WTC11 (cell line): ENCODE data around the gene DEFB132. TPM values are rescaled to one million over a fixed set of nuclear protein-coding genes. Genes with fewer than 3 reads are reported as not detected.

Experiments
- ATAC-seq: fragments of 200-7000 bp; cut with Tn5 transposase; 2 replicates; pipeline ENCODE4 v1.10.0; 2021; ENCODE audit warnings: mild to moderate bottlenecking, moderate library complexity
- CTCF ChIA-PET: fragments of 300-600 bp; sonication (Branson Sonifier 250); formaldehyde crosslinking; loops from one replicate; lab custom pipeline; 2021; ENCODE audit warnings: antibody characterized with exemption; lab: Charles Lee
- POLR2A ChIA-PET: fragments of 350-600 bp; sonication (Branson Sonifier 250); formaldehyde crosslinking; loops from one replicate; lab custom pipeline; 2021; ENCODE audit warnings: antibody characterized with exemption; lab: Charles Lee
- DNase-seq: peaks from one replicate; pipeline ENCODE4 v3.0.0; 2021; ENCODE audit warnings: low spot score
- H3K27ac Mint-ChIP-seq: 2 replicates; pipeline ENCODE4 v1.8.0; 2021; ENCODE audit warnings: mixed read lengths
- H3K27me3 Mint-ChIP-seq: 2 replicates; pipeline ENCODE4 v1.8.0; 2021; ENCODE audit warnings: low read depth, mild to moderate bottlenecking, moderate library complexity, mixed read lengths
- H3K36me3 Mint-ChIP-seq: 2 replicates; pipeline ENCODE4 v1.8.0; 2021; ENCODE audit warnings: mixed read lengths
- H3K4me1 Mint-ChIP-seq: 2 replicates; pipeline ENCODE4 v1.8.0; 2022; ENCODE audit warnings: mixed read lengths
- H3K4me3 Mint-ChIP-seq: 2 replicates; pipeline ENCODE4 v1.8.0; 2021; ENCODE audit warnings: mild to moderate bottlenecking, moderate library complexity, mixed read lengths
- H3K9me3 Mint-ChIP-seq: 2 replicates; pipeline ENCODE4 v1.8.0; 2021; ENCODE audit warnings: mixed read lengths
- CREB1 ChIP-seq: sonication (generic); formaldehyde crosslinking; IDR thresholded peaks from 2 replicates; pipeline ENCODE4 v1.8.0; 2023; ENCODE audit warnings: mild to moderate bottlenecking, missing genetic modification reagents
- CREM ChIP-seq: sonication (generic); formaldehyde crosslinking; IDR thresholded peaks from 2 replicates; pipeline ENCODE4 v1.8.1; 2022; ENCODE audit warnings: mild to moderate bottlenecking, missing genetic modification reagents, moderate library complexity
- FOXK1 ChIP-seq: sonication (generic); formaldehyde crosslinking; IDR thresholded peaks from 2 replicates; pipeline ENCODE4 v1.8.0; 2022; ENCODE audit warnings: mild to moderate bottlenecking, moderate library complexity, missing genetic modification reagents
- FOXP1 ChIP-seq: sonication (generic); formaldehyde crosslinking; IDR thresholded peaks from 2 replicates; pipeline ENCODE4 v1.8.0; 2022; ENCODE audit warnings: missing genetic modification reagents, mild to moderate bottlenecking, moderate library complexity, borderline replicate concordance
- IRF1 ChIP-seq: sonication (generic); formaldehyde crosslinking; IDR thresholded peaks from 2 replicates; pipeline ENCODE4 v1.8.0; 2023; ENCODE audit warnings: missing genetic modification reagents
- NR3C1 ChIP-seq: sonication (generic); formaldehyde crosslinking; conservative IDR thresholded peaks from 2 replicates; pipeline ENCODE4 v1.8.1; 2023; ENCODE audit warnings: low read depth, mild to moderate bottlenecking, missing genetic modification reagents
- OVOL2 ChIP-seq: fragments of 250-450 bp; sonication (Bioruptor Pico); IDR thresholded peaks from 2 replicates; pipeline ENCODE4 v1.9.0; 2021; ENCODE audit warnings: mild to moderate bottlenecking, borderline replicate concordance
- RORB ChIP-seq: fragments of 250-450 bp; sonication (Bioruptor Pico); IDR thresholded peaks from 2 replicates; pipeline ENCODE4 v1.9.0; 2021; ENCODE audit warnings: mild to moderate bottlenecking
- SOX15 ChIP-seq: fragments of 250-450 bp; sonication (Bioruptor Pico); IDR thresholded peaks from 2 replicates; pipeline ENCODE4 v1.9.0; 2021; ENCODE audit warnings: mild to moderate bottlenecking
- STAT6 ChIP-seq: sonication (generic); formaldehyde crosslinking; conservative IDR thresholded peaks from 2 replicates; pipeline ENCODE4 v1.8.1; 2023; ENCODE audit warnings: mild to moderate bottlenecking, low read depth, missing genetic modification reagents, moderate library complexity
- ZNF121 ChIP-seq: sonication (generic); formaldehyde crosslinking; IDR thresholded peaks from 2 replicates; pipeline ENCODE4 v1.8.0; 2023; ENCODE audit warnings: missing genetic modification reagents
- ZNF219 ChIP-seq: sonication (generic); formaldehyde crosslinking; IDR thresholded peaks from 2 replicates; pipeline ENCODE4 v1.8.0; 2023; ENCODE audit warnings: missing genetic modification reagents, mild to moderate bottlenecking, borderline replicate concordance
- ZNF671 ChIP-seq: fragments of 250-450 bp; sonication (Bioruptor Pico); IDR thresholded peaks from 2 replicates; pipeline ENCODE4 v1.8.0; 2021; ENCODE audit warnings: mild to moderate bottlenecking
- total RNA-seq: library from RNA; stranded (reverse); gene quantifications from 3 replicates; pipeline ENCODE4 v1.2.3, GENCODE V29; 2021
- TF ChIP-seq, protein P1 (sequence below): sonication (generic); formaldehyde crosslinking; IDR thresholded peaks from 2 replicates; pipeline ENCODE4 v1.8.1; 2023; ENCODE audit warnings: mild to moderate bottlenecking, moderate library complexity, missing genetic modification reagents
- TF ChIP-seq, protein P2 (sequence below): fragments of 250-450 bp; sonication (Bioruptor Pico); IDR thresholded peaks from 2 replicates; pipeline ENCODE4 v1.8.0; 2021; ENCODE audit warnings: mild to moderate bottlenecking
- TF ChIP-seq, protein P3 (sequence below): fragments of 250-450 bp; sonication (Bioruptor Pico); IDR thresholded peaks from 2 replicates; pipeline ENCODE4 v1.9.0; 2021; ENCODE audit warnings: mild to moderate bottlenecking
- TF ChIP-seq, protein P4 (sequence below): sonication (generic); formaldehyde crosslinking; IDR thresholded peaks from 2 replicates; pipeline ENCODE4 v1.8.1; 2022; ENCODE audit warnings: low read depth, missing genetic modification reagents, borderline replicate concordance

DEFB132 gene
- total RNA-seq, 1 experiment from 2014 or later = not detected

DNA sequence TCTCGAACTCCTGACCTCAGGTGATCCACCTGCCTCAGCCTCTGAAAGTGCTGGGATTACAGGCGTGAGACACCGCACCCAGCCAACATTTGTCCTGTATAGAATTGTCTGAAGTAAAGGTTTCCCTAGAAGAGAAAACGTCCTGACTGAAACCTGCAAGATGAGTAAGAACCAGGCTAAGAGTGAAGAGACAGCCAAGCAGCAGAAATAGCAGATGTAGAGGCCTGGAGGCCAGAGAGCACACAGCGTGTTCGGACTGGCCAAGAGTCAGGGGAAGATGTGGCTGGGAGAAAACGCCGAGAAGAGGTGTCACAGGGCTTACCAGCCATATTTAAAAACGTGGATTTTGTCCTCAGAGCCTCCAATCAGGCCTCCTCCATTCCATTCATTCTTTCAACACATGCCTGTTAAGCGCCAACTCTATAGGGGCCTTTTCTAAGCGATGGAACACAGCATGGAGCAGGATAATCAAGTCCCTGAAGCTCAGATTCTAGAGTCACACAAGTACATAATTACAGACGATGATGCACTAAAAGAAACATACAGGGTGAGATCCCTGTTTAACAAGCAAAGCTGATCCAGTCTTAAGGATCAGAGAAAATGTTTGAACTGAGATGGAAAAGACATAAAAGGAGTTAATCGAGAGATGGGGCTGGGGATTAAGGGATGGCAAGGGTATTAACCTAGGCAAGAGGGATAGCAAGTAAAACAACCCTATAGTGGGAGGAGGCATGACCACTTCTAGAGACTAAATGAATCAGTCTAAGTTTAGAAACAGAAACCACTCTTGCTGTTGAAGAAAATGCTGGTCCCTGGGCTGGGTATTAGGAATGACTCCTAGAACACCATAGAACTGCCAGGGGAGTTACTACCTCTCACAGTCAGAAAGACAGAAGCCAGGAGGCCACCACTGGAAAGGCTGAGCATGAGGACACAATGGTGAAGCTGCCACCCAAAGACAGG, 44.6 kb downstream of the DEFB132 start:
- Mint-ChIP-seq H3K4me1 (peaks cover 54% of the 10 kb centered on the region), H3K27me3 (peaks cover 16% of the 10 kb centered on the region), H3K27ac (peak overlapping the region; percentile 99), H3K9me3 (peaks cover 9% of the 10 kb centered on the region), H3K4me3 (peak overlapping the region; percentile 100), H3K36me3 (peaks cover 23% of the 10 kb centered on the region)
- ATAC-seq (no peak), DNase-seq (no peak)
- TF ChIP-seq NR3C1 (CRISPR knock-in tag) = no peak
- TF ChIP-seq, protein P1, sequence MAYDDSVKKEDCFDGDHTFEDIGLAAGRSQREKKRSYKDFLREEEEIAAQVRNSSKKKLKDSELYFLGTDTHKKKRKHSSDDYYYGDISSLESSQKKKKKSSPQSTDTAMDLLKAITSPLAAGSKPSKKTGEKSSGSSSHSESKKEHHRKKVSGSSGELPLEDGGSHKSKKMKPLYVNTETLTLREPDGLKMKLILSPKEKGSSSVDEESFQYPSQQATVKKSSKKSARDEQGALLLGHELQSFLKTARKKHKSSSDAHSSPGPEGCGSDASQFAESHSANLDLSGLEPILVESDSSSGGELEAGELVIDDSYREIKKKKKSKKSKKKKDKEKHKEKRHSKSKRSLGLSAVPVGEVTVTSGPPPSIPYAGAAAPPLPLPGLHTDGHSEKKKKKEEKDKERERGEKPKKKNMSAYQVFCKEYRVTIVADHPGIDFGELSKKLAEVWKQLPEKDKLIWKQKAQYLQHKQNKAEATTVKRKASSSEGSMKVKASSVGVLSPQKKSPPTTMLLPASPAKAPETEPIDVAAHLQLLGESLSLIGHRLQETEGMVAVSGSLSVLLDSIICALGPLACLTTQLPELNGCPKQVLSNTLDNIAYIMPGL (CRISPR knock-in tag) = no peak
- TF ChIP-seq ZNF219 (CRISPR knock-in tag) = no peak
- TF ChIP-seq FOXP1 = no peak
- TF ChIP-seq CREM = no peak
- TF ChIP-seq, protein P2, sequence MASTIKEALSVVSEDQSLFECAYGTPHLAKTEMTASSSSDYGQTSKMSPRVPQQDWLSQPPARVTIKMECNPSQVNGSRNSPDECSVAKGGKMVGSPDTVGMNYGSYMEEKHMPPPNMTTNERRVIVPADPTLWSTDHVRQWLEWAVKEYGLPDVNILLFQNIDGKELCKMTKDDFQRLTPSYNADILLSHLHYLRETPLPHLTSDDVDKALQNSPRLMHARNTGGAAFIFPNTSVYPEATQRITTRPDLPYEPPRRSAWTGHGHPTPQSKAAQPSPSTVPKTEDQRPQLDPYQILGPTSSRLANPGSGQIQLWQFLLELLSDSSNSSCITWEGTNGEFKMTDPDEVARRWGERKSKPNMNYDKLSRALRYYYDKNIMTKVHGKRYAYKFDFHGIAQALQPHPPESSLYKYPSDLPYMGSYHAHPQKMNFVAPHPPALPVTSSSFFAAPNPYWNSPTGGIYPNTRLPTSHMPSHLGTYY = no peak
- no peak for TF ChIP-seq IRF1 (CRISPR knock-in tag)
- 0 out of 2 replicates have a peak, but pooled peaks have one; percentile 60 for TF ChIP-seq ZNF121 (CRISPR knock-in tag)
- ChIA-PET POLR2A (interaction anchor here (1.1 to 6.3 kb wide), 5 partner anchors 8 to 45 kb away, joined by 3 to 110 read pairs (median 7); partner anchors contain the start of genes NRSN2 and SOX12), CTCF (interaction anchor here (0.9 to 6.5 kb wide), 8 partner anchors 8 to 129 kb away, joined by 3 to 55 read pairs (median 8); partner anchors contain the start of gene SOX12)

DNA sequence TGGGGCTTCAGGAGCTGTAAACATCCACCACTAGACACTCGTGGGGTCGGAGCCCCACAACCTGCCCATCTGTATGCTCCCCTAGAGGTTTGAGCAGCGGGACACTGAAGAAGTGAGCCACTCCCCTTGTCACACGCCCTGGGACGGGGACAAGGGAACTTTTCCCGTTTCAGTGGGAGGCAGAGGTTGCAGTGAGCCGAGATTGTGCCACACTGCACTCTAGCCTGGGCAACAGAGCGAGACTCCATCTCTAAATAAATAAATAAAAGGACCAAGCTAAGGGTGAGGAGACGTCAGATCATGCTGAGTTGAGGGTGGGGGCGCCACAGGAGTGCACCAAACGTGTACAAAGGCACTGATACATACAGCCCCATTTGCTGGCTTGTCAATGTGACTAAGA, 48.2 kb downstream of the DEFB132 start:
- ATAC-seq = no peak
- CTCF ChIA-PET = interaction anchor here (0.6 kb wide), 1 partner anchor 127 kb away, joined by 3 read pairs; no protein-coding TSS in a partner anchor
- peaks cover 16% of the 10 kb centered on the region for H3K27me3 Mint-ChIP-seq

More for the DNA sequence above, 48.2 kb downstream of the DEFB132 start:
- H3K4me3 Mint-ChIP-seq = no peak overlapping the region
- TF ChIP-seq FOXK1 (CRISPR knock-in tag) (no peak), ZNF219 (CRISPR knock-in tag) (no peak), SOX15 (no peak), STAT6 (no peak), OVOL2 (CRISPR knock-in tag) (no peak), RORB (CRISPR knock-in tag) (no peak), ZNF671 (no peak), CREB1 (CRISPR knock-in tag) (no peak)
- TF ChIP-seq, protein P3, sequence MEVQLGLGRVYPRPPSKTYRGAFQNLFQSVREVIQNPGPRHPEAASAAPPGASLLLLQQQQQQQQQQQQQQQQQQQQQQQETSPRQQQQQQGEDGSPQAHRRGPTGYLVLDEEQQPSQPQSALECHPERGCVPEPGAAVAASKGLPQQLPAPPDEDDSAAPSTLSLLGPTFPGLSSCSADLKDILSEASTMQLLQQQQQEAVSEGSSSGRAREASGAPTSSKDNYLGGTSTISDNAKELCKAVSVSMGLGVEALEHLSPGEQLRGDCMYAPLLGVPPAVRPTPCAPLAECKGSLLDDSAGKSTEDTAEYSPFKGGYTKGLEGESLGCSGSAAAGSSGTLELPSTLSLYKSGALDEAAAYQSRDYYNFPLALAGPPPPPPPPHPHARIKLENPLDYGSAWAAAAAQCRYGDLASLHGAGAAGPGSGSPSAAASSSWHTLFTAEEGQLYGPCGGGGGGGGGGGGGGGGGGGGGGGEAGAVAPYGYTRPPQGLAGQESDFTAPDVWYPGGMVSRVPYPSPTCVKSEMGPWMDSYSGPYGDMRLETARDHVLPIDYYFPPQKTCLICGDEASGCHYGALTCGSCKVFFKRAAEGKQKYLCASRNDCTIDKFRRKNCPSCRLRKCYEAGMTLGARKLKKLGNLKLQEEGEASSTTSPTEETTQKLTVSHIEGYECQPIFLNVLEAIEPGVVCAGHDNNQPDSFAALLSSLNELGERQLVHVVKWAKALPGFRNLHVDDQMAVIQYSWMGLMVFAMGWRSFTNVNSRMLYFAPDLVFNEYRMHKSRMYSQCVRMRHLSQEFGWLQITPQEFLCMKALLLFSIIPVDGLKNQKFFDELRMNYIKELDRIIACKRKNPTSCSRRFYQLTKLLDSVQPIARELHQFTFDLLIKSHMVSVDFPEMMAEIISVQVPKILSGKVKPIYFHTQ (CRISPR knock-in tag) = no peak
- TF ChIP-seq, protein P4, sequence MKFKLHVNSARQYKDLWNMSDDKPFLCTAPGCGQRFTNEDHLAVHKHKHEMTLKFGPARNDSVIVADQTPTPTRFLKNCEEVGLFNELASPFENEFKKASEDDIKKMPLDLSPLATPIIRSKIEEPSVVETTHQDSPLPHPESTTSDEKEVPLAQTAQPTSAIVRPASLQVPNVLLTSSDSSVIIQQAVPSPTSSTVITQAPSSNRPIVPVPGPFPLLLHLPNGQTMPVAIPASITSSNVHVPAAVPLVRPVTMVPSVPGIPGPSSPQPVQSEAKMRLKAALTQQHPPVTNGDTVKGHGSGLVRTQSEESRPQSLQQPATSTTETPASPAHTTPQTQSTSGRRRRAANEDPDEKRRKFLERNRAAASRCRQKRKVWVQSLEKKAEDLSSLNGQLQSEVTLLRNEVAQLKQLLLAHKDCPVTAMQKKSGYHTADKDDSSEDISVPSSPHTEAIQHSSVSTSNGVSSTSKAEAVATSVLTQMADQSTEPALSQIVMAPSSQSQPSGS = no peak
- TF ChIP-seq, all 79 proteins: peak for 0
- H3K27ac Mint-ChIP-seq = no peak overlapping the region
- POLR2A ChIA-PET = no interaction called here
- peaks cover 9% of the 10 kb centered on the region for H3K9me3 Mint-ChIP-seq
- no peak for DNase-seq
- H3K36me3 Mint-ChIP-seq = peaks cover 10% of the 10 kb centered on the region
- peaks cover 60% of the 10 kb centered on the region for H3K4me1 Mint-ChIP-seq
